IMR-90 (cell line): ENCODE results near the gene KRTAP10-5. TPM values are rescaled to one million over a fixed set of nuclear protein-coding genes. Genes with fewer than 3 reads are reported as not detected.

Source experiments
- ATAC-seq: fragments of 200-7000 bp; cut with Tn5 transposase; 2 replicates; pipeline ENCODE4 v1.9.1; 2020; ENCODE audit warnings: low read depth, mild to moderate bottlenecking, moderate library complexity
- BruUV-seq: library from RNA; stranded (reverse); fragments of 400-500 nt; replicated peaks from 2 replicates; lab custom pipeline; 2021; lab: Mats Ljungman, UMichigan
- CTCF ChIA-PET: fragments of 300-600 bp; formaldehyde crosslinking; extraction: SDS; loops from one replicate; lab custom pipeline; 2021; ENCODE audit warnings: antibody characterized with exemption; lab: Yijun Ruan, JAX
- POLR2A ChIA-PET: fragments of 300-600 bp; sonication (Branson Sonifier 250); formaldehyde crosslinking; loops from one replicate; lab custom pipeline; 2022; ENCODE audit warnings: antibody characterized with exemption; ENCODE audit not compliant: unreplicated experiment; lab: Charles Lee
- DNase-seq: peaks from one replicate; pipeline ENCODE4 v3.0.0; 2013
- H2AFZ ChIP-seq: replicated peaks from 2 replicates; pipeline ENCODE3; 2013; ENCODE audit warnings: low read length, mild to moderate bottlenecking; ENCODE audit not compliant: poor library complexity
- H2AK5ac ChIP-seq: 2 replicates; pipeline ENCODE4 v1.6.1; 2013; ENCODE audit warnings: low read depth, low read length, inconsistent platforms
- H2AK9ac ChIP-seq: replicated peaks from 2 replicates; pipeline ENCODE3; 2013; ENCODE audit warnings: mild to moderate bottlenecking, low read depth, low read length, moderate library complexity; ENCODE audit not compliant: poor library complexity
- H2BK120ac ChIP-seq: 2 replicates; pipeline ENCODE4 v1.6.1; 2013; ENCODE audit warnings: low read depth, low read length, inconsistent platforms
- H2BK15ac ChIP-seq: 3 replicates; pipeline ENCODE4 v1.6.1; 2013; ENCODE audit warnings: low read depth, low read length, inconsistent platforms
- H2BK20ac ChIP-seq: 2 replicates; pipeline ENCODE4 v1.6.1; 2013; ENCODE audit warnings: low read depth, mild to moderate bottlenecking, inconsistent platforms, low read length, moderate library complexity
- H2BK5ac ChIP-seq: 2 replicates; pipeline ENCODE4 v1.6.1; 2013; ENCODE audit warnings: mild to moderate bottlenecking, low read depth, low read length, inconsistent platforms; ENCODE audit not compliant: poor library complexity, severe bottlenecking
- H3K14ac ChIP-seq: replicated peaks from 2 replicates; pipeline ENCODE4 v1.6.1; 2013; ENCODE audit warnings: low read depth, low read length, inconsistent platforms
- H3K18ac ChIP-seq: 2 replicates; pipeline ENCODE4 v1.6.1; 2013; ENCODE audit warnings: low read depth, low read length, control low read depth
- H3K23ac ChIP-seq: 2 replicates; pipeline ENCODE4 v1.6.1; 2013; ENCODE audit warnings: low read depth, low read length, inconsistent platforms
- H3K27ac ChIP-seq: 2 replicates; pipeline ENCODE4 v1.5.1; 2013; ENCODE audit warnings: mild to moderate bottlenecking, control low read depth, low read length; ENCODE audit not compliant: insufficient read depth
- H3K27me3 ChIP-seq: 2 replicates; pipeline ENCODE4 v1.6.1; 2013; ENCODE audit warnings: low read length; ENCODE audit not compliant: control insufficient read depth, insufficient read depth
- H3K36me3 ChIP-seq: 2 replicates; pipeline ENCODE4 v1.6.1; 2013; ENCODE audit warnings: low read length, mixed read lengths; ENCODE audit not compliant: control insufficient read depth, insufficient read depth
- H3K4ac ChIP-seq: 2 replicates; pipeline ENCODE4 v1.6.1; 2013; ENCODE audit warnings: low read depth, low read length, inconsistent platforms
- H3K4me1 ChIP-seq: 2 replicates; pipeline ENCODE4 v1.6.1; 2013; ENCODE audit warnings: low read length, mixed read lengths; ENCODE audit not compliant: control insufficient read depth, insufficient read depth
- H3K4me2 ChIP-seq: 2 replicates; pipeline ENCODE4 v1.6.1; 2013; ENCODE audit warnings: low read depth, mild to moderate bottlenecking, control low read depth, low read length, moderate library complexity
- H3K4me3 ChIP-seq: 2 replicates; pipeline ENCODE4 v1.5.1; 2013; ENCODE audit warnings: low read depth, mild to moderate bottlenecking, control low read depth, low read length, moderate library complexity; ENCODE audit not compliant: insufficient read depth
- H3K56ac ChIP-seq: 2 replicates; pipeline ENCODE4 v1.6.1; 2013; ENCODE audit warnings: low read length, inconsistent platforms; ENCODE audit not compliant: insufficient read depth; ENCODE audit errors: extremely low read depth
- H3K79me1 ChIP-seq, 2 experiments: 2 replicates each; pipeline ENCODE4 v1.6.1; 2013; ENCODE audit warnings: low read length in 2 of 2, inconsistent platforms in 1 of 2, low read depth in 1 of 2
- H3K9ac ChIP-seq: 2 replicates; pipeline ENCODE4 v1.6.1; 2013; ENCODE audit warnings: low read depth, low read length, control low read depth
- H3K9me1 ChIP-seq: 2 replicates; pipeline ENCODE4 v1.6.1; 2013; ENCODE audit warnings: low read length, inconsistent platforms; ENCODE audit not compliant: insufficient read depth
- H3K9me3 ChIP-seq: 2 replicates; pipeline ENCODE4 v1.6.1; 2013; ENCODE audit warnings: low read length; ENCODE audit not compliant: control insufficient read depth, insufficient read depth
- H4K20me1 ChIP-seq: 2 replicates; pipeline ENCODE4 v1.6.1; 2013; ENCODE audit warnings: low read length, inconsistent platforms; ENCODE audit not compliant: insufficient read depth
- H4K5ac ChIP-seq: 2 replicates; pipeline ENCODE4 v1.6.1; 2013; ENCODE audit warnings: mild to moderate bottlenecking, low read depth, low read length, control low read depth
- H4K8ac ChIP-seq, 2 experiments: 2 replicates each; pipeline ENCODE4 v1.6.1; 2013; ENCODE audit warnings: low read depth in 2 of 2, low read length in 2 of 2, control low read depth in 1 of 2, inconsistent platforms in 1 of 2
- H4K91ac ChIP-seq: 2 replicates; pipeline ENCODE4 v1.6.1; 2013; ENCODE audit warnings: low read depth, low read length, inconsistent platforms; ENCODE audit not compliant: insufficient read depth
- BHLHE40 ChIP-seq: fragments of 150-350 bp; IDR thresholded peaks from 2 replicates; pipeline ENCODE4 v1.6.1; 2016; ENCODE audit warnings: mild to moderate bottlenecking, low read depth, low read length
- CEBPB ChIP-seq: IDR thresholded peaks from 2 replicates; pipeline ENCODE4 v1.6.1; 2012; ENCODE audit warnings: low read depth, low read length, improper control_type of control experiment
- CHD1 ChIP-seq: IDR thresholded peaks from 2 replicates; pipeline ENCODE4 v1.6.1; 2012; ENCODE audit warnings: low read depth, low read length, improper control_type of control experiment
- FOS ChIP-seq: fragments of 150-350 bp; IDR thresholded peaks from 2 replicates; pipeline ENCODE4 v1.6.1; 2016; ENCODE audit warnings: low read depth, low read length
- MAFK ChIP-seq: IDR thresholded peaks from 2 replicates; pipeline ENCODE4 v1.6.1; 2012; ENCODE audit warnings: low read depth, low read length, improper control_type of control experiment
- MAZ ChIP-seq: IDR thresholded peaks from 2 replicates; pipeline ENCODE4 v1.6.1; 2012; ENCODE audit warnings: low read depth, mild to moderate bottlenecking, low read length, improper control_type of control experiment, moderate library complexity, borderline replicate concordance
- MXI1 ChIP-seq: IDR thresholded peaks from 2 replicates; pipeline ENCODE4 v1.6.1; 2012; ENCODE audit warnings: low read depth, mild to moderate bottlenecking, low read length, moderate library complexity, borderline replicate concordance
- NFE2L2 ChIP-seq: fragments of 150-350 bp; IDR thresholded peaks from 2 replicates; pipeline ENCODE4 v1.6.1; 2016; ENCODE audit warnings: low read depth, mild to moderate bottlenecking, low read length
- POLR2A ChIP-seq: IDR thresholded peaks from 2 replicates; pipeline ENCODE4 v1.6.1; 2012; ENCODE audit warnings: mild to moderate bottlenecking, low read depth, low read length
- RAD21 ChIP-seq: IDR thresholded peaks from 2 replicates; pipeline ENCODE4 v1.6.1; 2012; ENCODE audit warnings: low read length, improper control_type of control experiment
- RCOR1 ChIP-seq: IDR thresholded peaks from 2 replicates; pipeline ENCODE4 v1.6.1; 2012; ENCODE audit warnings: mild to moderate bottlenecking, low read length, improper control_type of control experiment; ENCODE audit not compliant: insufficient replicate concordance
- RFX5 ChIP-seq: IDR thresholded peaks from 2 replicates; pipeline ENCODE4 v1.8.0; 2012; ENCODE audit warnings: low read depth, mild to moderate bottlenecking, low read length, moderate library complexity
- SMC3 ChIP-seq: fragments of 150-350 bp; IDR thresholded peaks from 2 replicates; pipeline ENCODE4 v1.6.1; 2016; ENCODE audit warnings: low read depth, mild to moderate bottlenecking, antibody characterized with exemption, low read length, moderate library complexity
- WGBS, 2 experiments: methylation state at CpG; one replicate each; pipeline versions ENCODE4 v1.1.5 to v1.1.7; 2013; ENCODE audit warnings: missing lambda C conversion rate in 2 of 2; ENCODE audit not compliant: insufficient read length in 1 of 2; ENCODE audit errors: extremely low coverage in 2 of 2; 5-methylcytosine and 5-hydroxymethylcytosine counted together
- dilution Hi-C: fragments of 300-500 bp; cut with HindIII; formaldehyde crosslinking; loops from one replicate; pipeline ENCODE4 v1.14.3; 2018; ENCODE audit warnings: low sequenced_read_pairs; ENCODE audit not compliant: unreplicated experiment
- in situ Hi-C: fragments of 300-500 bp; cut with MboI; formaldehyde crosslinking; loops from 3 replicates; pipeline ENCODE4 v1.14.3; 2019; ENCODE audit warnings: low sequenced_read_pairs, inconsistent platforms, mixed read lengths
- intact Hi-C: fragments of 100-400 bp; cut with micrococcal nuclease; formaldehyde crosslinking; loops from 2 replicates; pipeline ENCODE4 v1.10.0; 2022
- polyA plus RNA-seq, 3 experiments: library from polyadenylated mRNA; depleted of rRNA; stranded (reverse); fragments of >200 nt; gene quantifications; 2 replicates each; pipeline ENCODE4 v1.2.3, GENCODE V29; 2012; ENCODE audit warnings: low replicate concordance in 1 of 3
- total RNA-seq: library from RNA; depleted of rRNA; stranded (reverse); fragments of >200 nt; gene quantifications from 2 replicates; pipeline ENCODE4 v1.2.3, GENCODE V29; 2012
- TF ChIP-seq, protein P1 (sequence below): fragments of 150-350 bp; IDR thresholded peaks from 2 replicates; pipeline ENCODE4 v1.6.1; 2017; ENCODE audit warnings: mild to moderate bottlenecking, antibody characterized with exemption, low read length, low read depth
- TF ChIP-seq, protein P2 (sequence below): conservative IDR thresholded peaks from 2 replicates; pipeline ENCODE4 v1.5.1; 2012; ENCODE audit warnings: mild to moderate bottlenecking, low read depth, low read length, improper control_type of control experiment
- TF ChIP-seq, protein P3 (sequence below): fragments of 150-350 bp; IDR thresholded peaks from 2 replicates; pipeline ENCODE4 v1.6.1; 2016; ENCODE audit warnings: low read depth, mild to moderate bottlenecking, low read length, moderate library complexity, borderline replicate concordance

Gene KRTAP10-5
- total and polyA plus RNA-seq, 2 of the 4 experiments (the other 2 are of a cell fraction) = not detected

DNA sequence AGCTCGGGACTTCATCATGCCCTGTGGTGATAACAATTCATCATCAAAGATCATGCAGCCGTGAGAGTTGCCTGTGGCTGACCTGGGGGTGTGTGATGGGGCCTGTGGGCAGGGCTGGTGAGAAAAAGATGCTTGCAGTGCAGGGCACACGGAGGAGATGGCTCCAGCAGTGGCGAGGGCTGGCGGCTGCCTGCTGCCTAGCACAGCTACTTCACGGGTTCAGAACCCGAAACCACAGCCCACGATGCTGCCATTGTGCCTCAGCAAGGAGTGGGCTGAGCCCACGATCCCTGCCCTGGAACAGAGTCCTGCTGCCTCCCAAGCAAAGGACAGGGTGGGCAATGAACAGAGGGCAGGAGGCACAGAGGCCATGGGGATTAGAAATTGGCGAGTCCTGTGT lies 45.9 kb upstream of the KRTAP10-5 start:
- POLR2A ChIA-PET = no interaction called here
- dilution Hi-C loops (no loop called here), intact Hi-C loops (no loop called here), in situ Hi-C loops (no loop called here)
- Histone ChIP-seq H4K91ac (no peak overlapping the region), H3K79me1 (no peaks in the 10 kb centered on the region), H2BK120ac (no peak overlapping the region), H3K9me3 (0 out of 2 replicates have a peak, but pooled peaks cover 1% of the 10 kb centered on the region), H3K9ac (no peak overlapping the region), H4K20me1 (no peaks in the 10 kb centered on the region), H3K36me3 (no peaks in the 10 kb centered on the region), H3K4me1 (no peaks in the 10 kb centered on the region), H3K23ac (no peak overlapping the region), H3K9me1 (no peaks in the 10 kb centered on the region), H3K4me2 (no peak overlapping the region), H2AK5ac (no peak overlapping the region), H3K27ac (no peak overlapping the region), H4K8ac (no peak overlapping the region), H3K56ac (no peak overlapping the region), H2AFZ (no peak overlapping the region), H2AK9ac (no peak overlapping the region), H2BK5ac (no peak overlapping the region), H3K18ac (no peak overlapping the region), H3K27me3 (peaks cover 2% of the 10 kb centered on the region; the same call in 1 of the 2 replicates), H2BK20ac (no peak overlapping the region), H2BK15ac (no peak overlapping the region), H4K5ac (no peak overlapping the region), H3K4ac (no peak overlapping the region), H3K14ac (no peak overlapping the region), H3K4me3 (no peak overlapping the region)
- ATAC-seq = no peak
- no TSS peak for BruUV-seq
- CTCF ChIA-PET = no interaction called here
- TF ChIP-seq FOS = no peak
- TF ChIP-seq CEBPB = no peak
- TF ChIP-seq NFE2L2 = no peak
- TF ChIP-seq RCOR1 = no peak
- TF ChIP-seq CHD1 = no peak
- TF ChIP-seq, protein P1, sequence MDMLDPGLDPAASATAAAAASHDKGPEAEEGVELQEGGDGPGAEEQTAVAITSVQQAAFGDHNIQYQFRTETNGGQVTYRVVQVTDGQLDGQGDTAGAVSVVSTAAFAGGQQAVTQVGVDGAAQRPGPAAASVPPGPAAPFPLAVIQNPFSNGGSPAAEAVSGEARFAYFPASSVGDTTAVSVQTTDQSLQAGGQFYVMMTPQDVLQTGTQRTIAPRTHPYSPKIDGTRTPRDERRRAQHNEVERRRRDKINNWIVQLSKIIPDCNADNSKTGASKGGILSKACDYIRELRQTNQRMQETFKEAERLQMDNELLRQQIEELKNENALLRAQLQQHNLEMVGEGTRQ = no peak
- TF ChIP-seq RAD21 = no peak
- TF ChIP-seq MXI1 = no peak
- no peak for TF ChIP-seq SMC3
- TF ChIP-seq RFX5 = no peak
- TF ChIP-seq, protein P2, sequence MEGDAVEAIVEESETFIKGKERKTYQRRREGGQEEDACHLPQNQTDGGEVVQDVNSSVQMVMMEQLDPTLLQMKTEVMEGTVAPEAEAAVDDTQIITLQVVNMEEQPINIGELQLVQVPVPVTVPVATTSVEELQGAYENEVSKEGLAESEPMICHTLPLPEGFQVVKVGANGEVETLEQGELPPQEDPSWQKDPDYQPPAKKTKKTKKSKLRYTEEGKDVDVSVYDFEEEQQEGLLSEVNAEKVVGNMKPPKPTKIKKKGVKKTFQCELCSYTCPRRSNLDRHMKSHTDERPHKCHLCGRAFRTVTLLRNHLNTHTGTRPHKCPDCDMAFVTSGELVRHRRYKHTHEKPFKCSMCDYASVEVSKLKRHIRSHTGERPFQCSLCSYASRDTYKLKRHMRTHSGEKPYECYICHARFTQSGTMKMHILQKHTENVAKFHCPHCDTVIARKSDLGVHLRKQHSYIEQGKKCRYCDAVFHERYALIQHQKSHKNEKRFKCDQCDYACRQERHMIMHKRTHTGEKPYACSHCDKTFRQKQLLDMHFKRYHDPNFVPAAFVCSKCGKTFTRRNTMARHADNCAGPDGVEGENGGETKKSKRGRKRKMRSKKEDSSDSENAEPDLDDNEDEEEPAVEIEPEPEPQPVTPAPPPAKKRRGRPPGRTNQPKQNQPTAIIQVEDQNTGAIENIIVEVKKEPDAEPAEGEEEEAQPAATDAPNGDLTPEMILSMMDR = no peak
- TF ChIP-seq MAZ = no peak
- no peak for TF ChIP-seq POLR2A
- TF ChIP-seq BHLHE40 = no peak
- TF ChIP-seq, protein P3, sequence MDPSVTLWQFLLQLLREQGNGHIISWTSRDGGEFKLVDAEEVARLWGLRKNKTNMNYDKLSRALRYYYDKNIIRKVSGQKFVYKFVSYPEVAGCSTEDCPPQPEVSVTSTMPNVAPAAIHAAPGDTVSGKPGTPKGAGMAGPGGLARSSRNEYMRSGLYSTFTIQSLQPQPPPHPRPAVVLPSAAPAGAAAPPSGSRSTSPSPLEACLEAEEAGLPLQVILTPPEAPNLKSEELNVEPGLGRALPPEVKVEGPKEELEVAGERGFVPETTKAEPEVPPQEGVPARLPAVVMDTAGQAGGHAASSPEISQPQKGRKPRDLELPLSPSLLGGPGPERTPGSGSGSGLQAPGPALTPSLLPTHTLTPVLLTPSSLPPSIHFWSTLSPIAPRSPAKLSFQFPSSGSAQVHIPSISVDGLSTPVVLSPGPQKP = no peak
- TF ChIP-seq MAFK = no peak
- DNase-seq = no peak
- WGBS, 2 experiments = 43% methylated on average over 2 of the region's 10 CpGs; no CpG with 5 or more reads in 1 of the 2 experiments
